H9 (cell line): ENCODE measurements around the gene GAREM1. TPM values are rescaled to one million over a fixed set of nuclear protein-coding genes. Genes with fewer than 3 reads are reported as not detected.

Experiments
- DNase-seq: peaks from one replicate; pipeline ENCODE4 v3.0.0-alpha.2; 2017
- H2AFZ ChIP-seq: one replicate; pipeline ENCODE4 v1.6.1; 2013; ENCODE audit warnings: mild to moderate bottlenecking, low read length, control low read depth, moderate library complexity
- H2AK5ac ChIP-seq: 2 replicates; pipeline ENCODE4 v1.6.1; 2013; ENCODE audit warnings: low read length, control low read depth, mixed read lengths; ENCODE audit not compliant: insufficient read length
- H2BK120ac ChIP-seq: one replicate; pipeline ENCODE4 v1.6.1; 2013; ENCODE audit warnings: low read depth, mild to moderate bottlenecking, low read length, control low read depth, inconsistent platforms; ENCODE audit not compliant: poor library complexity, severe bottlenecking
- H2BK12ac ChIP-seq: 2 replicates; pipeline ENCODE4 v1.6.1; 2013; ENCODE audit warnings: low read length, control low read depth, mixed read lengths, low read depth; ENCODE audit not compliant: insufficient read length
- H2BK15ac ChIP-seq: 2 replicates; pipeline ENCODE4 v1.6.1; 2013; ENCODE audit warnings: low read depth, low read length, control low read depth
- H2BK20ac ChIP-seq: one replicate; pipeline ENCODE4 v1.6.1; 2013; ENCODE audit warnings: low read depth, mild to moderate bottlenecking, low read length, control low read depth, inconsistent platforms; ENCODE audit not compliant: poor library complexity, severe bottlenecking
- H2BK5ac ChIP-seq: 2 replicates; pipeline ENCODE4 v1.6.1; 2013; ENCODE audit warnings: low read length, control low read depth, mixed read lengths; ENCODE audit not compliant: insufficient read length
- H3K14ac ChIP-seq: 2 replicates; pipeline ENCODE4 v1.6.1; 2013; ENCODE audit warnings: low read length, control low read depth; ENCODE audit not compliant: insufficient read depth
- H3K18ac ChIP-seq: 2 replicates; pipeline ENCODE4 v1.6.1; 2013; ENCODE audit warnings: low read depth, mild to moderate bottlenecking, mixed read lengths, low read length, control low read depth; ENCODE audit not compliant: insufficient read length
- H3K23ac ChIP-seq: 2 replicates; pipeline ENCODE4 v1.6.1; 2013; ENCODE audit warnings: low read length, control low read depth, mixed read lengths, low read depth; ENCODE audit not compliant: insufficient read length
- H3K23me2 ChIP-seq: 2 replicates; pipeline ENCODE4 v1.6.1; 2013; ENCODE audit warnings: low read depth, mild to moderate bottlenecking, mixed read lengths, low read length, control low read depth; ENCODE audit not compliant: insufficient read length, poor library complexity, severe bottlenecking
- H3K27ac ChIP-seq: 2 replicates; pipeline ENCODE4 v1.5.1; 2013; ENCODE audit warnings: low read length, control low read depth, mixed read lengths, low read depth; ENCODE audit not compliant: insufficient read length
- H3K27me3 ChIP-seq: 2 replicates; pipeline ENCODE4 v1.6.1; 2013; ENCODE audit warnings: low read length, control low read depth, inconsistent platforms; ENCODE audit not compliant: insufficient read depth
- H3K4ac ChIP-seq: 2 replicates; pipeline ENCODE4 v1.6.1; 2013; ENCODE audit warnings: low read depth, mild to moderate bottlenecking, control low read depth, inconsistent platforms, low read length, moderate library complexity
- H3K4me1 ChIP-seq: 2 replicates; pipeline ENCODE4 v1.6.1; 2013; ENCODE audit warnings: low read length, control low read depth, inconsistent platforms; ENCODE audit not compliant: insufficient read depth
- H3K4me2 ChIP-seq: 2 replicates; pipeline ENCODE4 v1.6.1; 2013; ENCODE audit warnings: low read length, control low read depth, mixed read lengths; ENCODE audit not compliant: insufficient read length, insufficient read depth
- H3K56ac ChIP-seq: 2 replicates; pipeline ENCODE4 v1.6.1; 2013; ENCODE audit warnings: low read depth, mild to moderate bottlenecking, mixed read lengths, low read length, control low read depth; ENCODE audit not compliant: insufficient read length
- H3K79me1 ChIP-seq: 2 replicates; pipeline ENCODE4 v1.6.1; 2013; ENCODE audit warnings: low read depth, mild to moderate bottlenecking, moderate library complexity, low read length, control low read depth, inconsistent platforms; ENCODE audit not compliant: insufficient read depth, poor library complexity, severe bottlenecking
- H3K79me2 ChIP-seq: 2 replicates; pipeline ENCODE4 v1.6.1; 2013; ENCODE audit warnings: low read length, control low read depth, inconsistent platforms; ENCODE audit not compliant: insufficient read depth
- H3K9ac ChIP-seq: 2 replicates; pipeline ENCODE4 v1.6.1; 2013; ENCODE audit warnings: low read length, control low read depth, mixed read lengths; ENCODE audit not compliant: insufficient read length; ENCODE audit errors: extremely low read depth
- H3K9me3 ChIP-seq: one replicate; pipeline ENCODE4 v1.6.1; 2013; ENCODE audit warnings: low read depth, low read length, inconsistent platforms; ENCODE audit not compliant: control insufficient read depth
- H3T11ph ChIP-seq: one replicate; pipeline ENCODE4 v1.6.1; 2013; ENCODE audit warnings: mild to moderate bottlenecking, low read length, control low read depth, inconsistent platforms
- H4K20me1 ChIP-seq: one replicate; pipeline ENCODE4 v1.6.1; 2013; ENCODE audit not compliant: control insufficient read depth, insufficient read length, insufficient read depth
- H4K5ac ChIP-seq: 2 replicates; pipeline ENCODE4 v1.6.1; 2013; ENCODE audit warnings: low read depth, mild to moderate bottlenecking, mixed read lengths, low read length, control low read depth; ENCODE audit not compliant: insufficient read length
- H4K8ac ChIP-seq: replicated peaks from 2 replicates; pipeline ENCODE4 v1.6.1; 2013; ENCODE audit warnings: low read length, control low read depth, mixed read lengths, low read depth; ENCODE audit not compliant: insufficient read length
- H4K91ac ChIP-seq: 2 replicates; pipeline ENCODE4 v1.6.1; 2013; ENCODE audit warnings: low read depth, mild to moderate bottlenecking, moderate library complexity, mixed read lengths, low read length, control low read depth; ENCODE audit not compliant: insufficient read length
- H3K27ac Mint-ChIP-seq, 3 experiments: 2 replicates in 2 of 3; 3 replicates in 1 of 3; pipeline ENCODE4 v1.8.0; 2020 to 2021; ENCODE audit warnings: mixed read lengths in 3 of 3, mild to moderate bottlenecking in 1 of 3, moderate library complexity in 1 of 3
- H3K27me3 Mint-ChIP-seq: 2 replicates; pipeline ENCODE4 v1.8.0; 2021; ENCODE audit warnings: low read depth, mild to moderate bottlenecking, moderate library complexity, mixed read lengths
- H3K36me3 Mint-ChIP-seq, 3 experiments: 2 replicates in 2 of 3; 3 replicates in 1 of 3; pipeline ENCODE4 v1.8.0; 2020 to 2021; ENCODE audit warnings: low read depth in 3 of 3, mixed read lengths in 3 of 3; ENCODE audit not compliant: insufficient read depth in 1 of 3
- H3K4me1 Mint-ChIP-seq, 2 experiments: 2 replicates each; pipeline ENCODE4 v1.8.0; 2020; ENCODE audit warnings: mixed read lengths in 2 of 2
- H3K4me3 Mint-ChIP-seq, 2 experiments: 2 replicates in 1 of 2; 3 replicates in 1 of 2; pipeline ENCODE4 v1.8.0; 2020 to 2021; ENCODE audit warnings: mild to moderate bottlenecking in 2 of 2, mixed read lengths in 2 of 2, moderate library complexity in 1 of 2
- H3K9me3 Mint-ChIP-seq, 2 experiments: 2 replicates in 1 of 2; 3 replicates in 1 of 2; pipeline ENCODE4 v1.8.0; 2020; ENCODE audit warnings: mild to moderate bottlenecking in 2 of 2, mixed read lengths in 2 of 2, moderate library complexity in 1 of 2
- CTCF ChIP-seq: fragments of 200-600 bp; sonication (generic); conservative IDR thresholded peaks from 3 replicates; pipeline ENCODE4 v1.8.0; 2021; ENCODE audit warnings: antibody characterized with exemption, mild to moderate bottlenecking
- WGBS: extraction: QIAGEN DNeasy Blood & Tissue Kit; methylation state at CpG from one replicate; pipeline ENCODE4 v1.1.7; 2013; ENCODE audit warnings: missing lambda C conversion rate, low lambda C conversion rate, mixed read lengths; ENCODE audit not compliant: insufficient read length; ENCODE audit errors: extremely low coverage; 5-methylcytosine and 5-hydroxymethylcytosine counted together
- total RNA-seq: library from RNA; stranded (reverse); gene quantifications from 2 replicates; pipeline ENCODE4 v1.2.1, GENCODE V29; 2021

The GAREM1 gene
- total RNA-seq, 1 experiment from 2014 or later, result 4.4 TPM

- no peak overlapping the region for H3K14ac ChIP-seq
- no peaks in the 10 kb centered on the region; the same call in 1 of the 2 replicates for H3K4me1 ChIP-seq
- H3K18ac ChIP-seq, result no peak overlapping the region
- H3K4me1 Mint-ChIP-seq, result peaks cover 9 to 11% of the 10 kb centered on the region in 2 experiments
- H3K9me3 Mint-ChIP-seq, result no peaks in the 10 kb centered on the region
- no peak overlapping the region for H2AK5ac ChIP-seq
- H3K27ac ChIP-seq, result no peak overlapping the region
- H3K27me3 ChIP-seq, result no peaks in the 10 kb centered on the region
- H3K27me3 Mint-ChIP-seq, result no peaks in the 10 kb centered on the region
- no peak overlapping the region for H2BK15ac ChIP-seq
- no CpG with 5 or more reads among the region's 5 CpGs for WGBS
- no peak overlapping the region for H3K4me2 ChIP-seq
- H3K9ac ChIP-seq, result no peak overlapping the region
- no peak overlapping the region for H2BK20ac ChIP-seq
- no peak overlapping the region for H3T11ph ChIP-seq
- no peak overlapping the region for H4K8ac ChIP-seq
- H3K4ac ChIP-seq, result no peak overlapping the region
- H2BK12ac ChIP-seq, result no peak overlapping the region
- H3K9me3 ChIP-seq, result no peaks in the 10 kb centered on the region
- H3K56ac ChIP-seq, result no peak overlapping the region
- H2AFZ ChIP-seq, result no peak overlapping the region
- no peak overlapping the region for H3K4me3 Mint-ChIP-seq
- H3K23ac ChIP-seq, result no peak overlapping the region
- no peaks in the 10 kb centered on the region for H3K79me2 ChIP-seq
- no peak overlapping the region for H2BK5ac ChIP-seq
- H4K5ac ChIP-seq, result no peak overlapping the region
- H3K36me3 Mint-ChIP-seq, result no peaks in the 10 kb centered on the region; a peak in 2 of 7 replicates
- H3K79me1 ChIP-seq, result no peaks in the 10 kb centered on the region
- H3K23me2 ChIP-seq, result no peaks in the 10 kb centered on the region
- H4K20me1 ChIP-seq, result no peaks in the 10 kb centered on the region
- H2BK120ac ChIP-seq, result no peak overlapping the region
- no peak overlapping the region for H4K91ac ChIP-seq
- TF ChIP-seq CTCF, result no peak
- H3K27ac Mint-ChIP-seq, result no peak overlapping the region
- DNase-seq, result no peak
These were observed 52.5 kb downstream of the GAREM1 start for GRCh38 chr18:32418148-32418547.
